Trophoblast cell (in vitro differentiated cells and primary cell): ENCODE measurements around the gene MMP21.

Experiments used
- DNase-seq, 2 donors: peaks; one replicate each; pipeline ENCODE4 v3.0.0-alpha.2; 2016
- H2AFZ ChIP-seq: 2 replicates; pipeline ENCODE4 v1.6.1; 2013; ENCODE audit warnings: low read length, moderate library complexity, mild to moderate bottlenecking; ENCODE audit not compliant: insufficient read depth, poor library complexity
- H2AK5ac ChIP-seq: 2 replicates; pipeline ENCODE4 v1.6.1; 2013; ENCODE audit warnings: mild to moderate bottlenecking, low read length
- H2BK120ac ChIP-seq: 2 replicates; pipeline ENCODE4 v1.6.1; 2013; ENCODE audit warnings: low read length, mild to moderate bottlenecking, moderate library complexity; ENCODE audit not compliant: insufficient read depth, poor library complexity
- H2BK12ac ChIP-seq: 2 replicates; pipeline ENCODE4 v1.6.1; 2013; ENCODE audit warnings: mild to moderate bottlenecking, low read length, moderate library complexity
- H2BK5ac ChIP-seq: 2 replicates; pipeline ENCODE4 v1.6.1; 2013; ENCODE audit warnings: low read length, low read depth, moderate library complexity, mild to moderate bottlenecking; ENCODE audit not compliant: poor library complexity
- H3K14ac ChIP-seq: 2 replicates; pipeline ENCODE4 v1.6.1; 2013; ENCODE audit warnings: mild to moderate bottlenecking, low read length
- H3K18ac ChIP-seq: 2 replicates; pipeline ENCODE4 v1.6.1; 2013; ENCODE audit warnings: mild to moderate bottlenecking, low read length
- H3K23ac ChIP-seq: 2 replicates; pipeline ENCODE4 v1.6.1; 2013; ENCODE audit warnings: low read length
- H3K27ac ChIP-seq: 2 replicates; pipeline ENCODE4 v1.5.1; 2013; ENCODE audit warnings: low read depth, mild to moderate bottlenecking, inconsistent platforms, low read length, moderate library complexity
- H3K27me3 ChIP-seq: 2 replicates; pipeline ENCODE4 v1.6.1; 2013; ENCODE audit warnings: inconsistent platforms, mild to moderate bottlenecking, low read length, moderate library complexity; ENCODE audit not compliant: insufficient read depth
- H3K36me3 ChIP-seq, 2 experiments: 1 replicate in 1 of 2; 2 replicates in 1 of 2; pipeline ENCODE4 v1.6.1; 2013; ENCODE audit warnings: low read length in 2 of 2, mild to moderate bottlenecking in 2 of 2, moderate library complexity in 1 of 2; ENCODE audit not compliant: insufficient read depth in 2 of 2, control insufficient read depth in 1 of 2
- H3K4ac ChIP-seq: 2 replicates; pipeline ENCODE4 v1.6.1; 2013; ENCODE audit warnings: low read depth, mild to moderate bottlenecking, low read length, moderate library complexity
- H3K4me1 ChIP-seq, 2 experiments: 1 replicate in 1 of 2; 2 replicates in 1 of 2; pipeline ENCODE4 v1.6.1; 2013; ENCODE audit warnings: low read length in 2 of 2, mild to moderate bottlenecking in 2 of 2, moderate library complexity in 1 of 2; ENCODE audit not compliant: insufficient read depth in 2 of 2, control insufficient read depth in 1 of 2
- H3K4me2 ChIP-seq: 2 replicates; pipeline ENCODE4 v1.6.1; 2013; ENCODE audit warnings: inconsistent platforms, mild to moderate bottlenecking, low read length, moderate library complexity
- H3K4me3 ChIP-seq: 2 replicates; pipeline ENCODE4 v1.5.1; 2013; ENCODE audit warnings: mild to moderate bottlenecking, low read depth, low read length, inconsistent platforms
- H3K79me1 ChIP-seq: one replicate; pipeline ENCODE4 v1.6.1; 2013; ENCODE audit warnings: low read length
- H3K79me2 ChIP-seq: 2 replicates; pipeline ENCODE4 v1.6.1; 2013; ENCODE audit warnings: low read length, mild to moderate bottlenecking; ENCODE audit not compliant: control insufficient read depth, insufficient read depth, poor library complexity
- H3K9ac ChIP-seq: 2 replicates; pipeline ENCODE4 v1.6.1; 2013; ENCODE audit warnings: mild to moderate bottlenecking, low read length
- H3K9me3 ChIP-seq: 2 replicates; pipeline ENCODE4 v1.6.1; 2013; ENCODE audit warnings: low read depth, mild to moderate bottlenecking, control low read depth, inconsistent platforms, low read length; ENCODE audit not compliant: insufficient read depth
- H4K12ac ChIP-seq: 2 replicates; pipeline ENCODE4 v1.6.1; 2013; ENCODE audit warnings: low read depth, mild to moderate bottlenecking, low read length, moderate library complexity
- H4K8ac ChIP-seq: 2 replicates; pipeline ENCODE4 v1.6.1; 2013; ENCODE audit warnings: low read depth, mild to moderate bottlenecking, low read length, moderate library complexity
- H4K91ac ChIP-seq: one replicate; pipeline ENCODE4 v1.6.1; 2013; ENCODE audit warnings: low read depth, mild to moderate bottlenecking, low read length, moderate library complexity
- WGBS: extraction: QIAGEN DNeasy Blood & Tissue Kit; methylation state at CpG from one replicate; pipeline ENCODE4 v1.1.7; 2013; ENCODE audit warnings: missing lambda C conversion rate; ENCODE audit not compliant: insufficient read length, insufficient coverage; ENCODE audit errors: extremely low coverage; 5-methylcytosine and 5-hydroxymethylcytosine counted together

MMP21 gene

GRCh38 chr10:125779403-125780327 is 4.0 kb upstream of the MMP21 start:
- no peak overlapping the region for H3K23ac ChIP-seq
- H3K4me2 ChIP-seq, result no peak overlapping the region
- no peak overlapping the region for H3K4me3 ChIP-seq
- H3K14ac ChIP-seq, result no peak overlapping the region
- no peaks in the 10 kb centered on the region for H3K27me3 ChIP-seq
- H2BK12ac ChIP-seq, result no peak overlapping the region
- H3K79me1 ChIP-seq, result no peaks in the 10 kb centered on the region
- H3K79me2 ChIP-seq, result no peaks in the 10 kb centered on the region
- H3K9ac ChIP-seq, result no peak overlapping the region
- no peak overlapping the region for H3K27ac ChIP-seq
- WGBS, result no CpG with 5 or more reads among the region's 10 CpGs
- H3K4me1 ChIP-seq, result peaks cover 0 to 3% of the 10 kb centered on the region in 2 experiments
- H4K91ac ChIP-seq, result no peak overlapping the region
- no peaks in the 10 kb centered on the region for H3K36me3 ChIP-seq
- H4K12ac ChIP-seq, result no peak overlapping the region
- H2BK120ac ChIP-seq, result no peak overlapping the region
- H3K4ac ChIP-seq, result no peak overlapping the region
- H2AK5ac ChIP-seq, result no peak overlapping the region
- peaks cover 12% of the 10 kb centered on the region for H3K9me3 ChIP-seq
- DNase-seq, result no peak
- H3K18ac ChIP-seq, result no peak overlapping the region
- H4K8ac ChIP-seq, result no peak overlapping the region
- no peak overlapping the region for H2AFZ ChIP-seq
- H2BK5ac ChIP-seq, result no peak overlapping the region

- Histone ChIP-seq H2AK5ac (no peak overlapping the region), H2AFZ (no peak overlapping the region), H2BK12ac (no peak overlapping the region), H2BK120ac (no peak overlapping the region), H3K79me1 (no peaks in the 10 kb centered on the region), H3K79me2 (no peaks in the 10 kb centered on the region), H3K4me1 (peaks cover 0 to 3% of the 10 kb centered on the region in 2 experiments), H3K18ac (no peak overlapping the region), H3K4me2 (no peak overlapping the region), H3K23ac (no peak overlapping the region), H4K91ac (no peak overlapping the region), H3K27ac (no peak overlapping the region), H2BK5ac (no peak overlapping the region), H3K4ac (no peak overlapping the region), H3K27me3 (no peaks in the 10 kb centered on the region), H4K8ac (no peak overlapping the region), H3K36me3 (no peaks in the 10 kb centered on the region), H3K9me3 (peaks cover 12% of the 10 kb centered on the region), H3K4me3 (no peak overlapping the region), H3K14ac (no peak overlapping the region), H4K12ac (no peak overlapping the region), H3K9ac (no peak overlapping the region)
- no CpG with 5 or more reads among the region's 5 CpGs for WGBS
- DNase-seq, result no peak
These were observed 2.9 kb upstream of the MMP21 start for GRCh38 chr10:125778556-125778955.

DNA sequence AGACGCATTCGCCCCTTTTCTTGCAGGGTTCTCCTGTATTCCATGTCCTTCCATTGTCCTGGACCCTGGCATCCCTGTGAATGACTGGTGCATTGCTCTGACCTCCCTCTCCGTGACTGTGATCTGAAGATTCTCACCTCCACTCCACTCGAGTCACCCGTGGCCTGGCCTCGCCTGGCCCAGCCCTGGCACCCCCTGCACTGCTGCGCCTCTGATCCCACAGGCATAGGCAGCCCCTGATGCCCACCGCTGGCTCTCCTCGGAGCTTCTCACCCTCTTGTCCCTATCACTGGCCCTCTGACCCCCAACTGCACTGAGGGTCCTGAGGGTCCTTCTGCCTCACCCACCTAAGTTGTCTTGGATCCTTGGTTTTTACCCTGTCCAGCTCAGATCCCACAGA is 2.2 kb upstream of the MMP21 start:
- H3K4me2 ChIP-seq, result no peak overlapping the region

DNA sequence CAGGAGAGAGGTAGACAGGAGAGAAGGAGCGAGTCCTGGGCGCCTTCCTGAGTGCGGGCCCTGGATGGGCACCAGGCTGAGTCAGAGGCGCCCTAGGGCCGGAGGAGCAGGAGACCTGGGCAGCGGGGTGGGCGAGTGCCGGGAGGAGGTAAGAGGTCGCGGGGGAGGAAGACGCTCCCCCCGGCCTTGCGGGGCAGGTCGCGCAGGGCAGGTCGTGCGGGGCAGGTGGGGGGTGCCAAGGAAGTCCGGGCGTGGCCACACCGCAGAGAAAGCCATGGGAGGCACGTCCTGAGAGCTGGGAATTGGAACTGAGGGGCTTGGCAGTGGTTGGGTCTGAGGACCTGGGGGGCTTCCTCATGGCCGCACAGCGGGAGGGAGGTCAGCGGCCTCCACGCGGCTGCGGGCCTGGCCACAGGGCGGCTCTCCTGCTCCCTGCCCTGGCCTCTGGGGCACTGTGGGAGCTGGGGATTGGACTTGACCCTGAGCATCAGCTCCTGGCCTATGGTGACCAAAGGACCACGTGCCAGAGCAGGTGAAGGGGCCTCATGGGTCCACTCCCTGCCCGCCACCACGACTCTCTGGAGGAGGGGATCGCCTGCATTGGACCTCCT is 935 bp downstream of the MMP21 start:
- no peak overlapping the region for H2AK5ac ChIP-seq
- H3K36me3 ChIP-seq, result no peaks in the 10 kb centered on the region
- no CpG with 5 or more reads among the region's 32 CpGs for WGBS
- no peak overlapping the region for H3K18ac ChIP-seq
- peaks cover 9% of the 10 kb centered on the region for H3K9me3 ChIP-seq
- H3K4me1 ChIP-seq, result no peaks in the 10 kb centered on the region
- H2BK120ac ChIP-seq, result no peak overlapping the region
- H2AFZ ChIP-seq, result no peak overlapping the region
- no peak overlapping the region for H3K14ac ChIP-seq
- no peak overlapping the region for H3K4me3 ChIP-seq
- H3K23ac ChIP-seq, result no peak overlapping the region
- no peak overlapping the region for H3K4ac ChIP-seq
- no peak overlapping the region for H3K9ac ChIP-seq
- no peaks in the 10 kb centered on the region for H3K79me1 ChIP-seq
- no peak overlapping the region for H4K8ac ChIP-seq
- no peak overlapping the region for H2BK12ac ChIP-seq
- H3K27me3 ChIP-seq, result no peaks in the 10 kb centered on the region
- no peak overlapping the region for H4K91ac ChIP-seq
- H4K12ac ChIP-seq, result no peak overlapping the region
- no peak for DNase-seq
- no peak overlapping the region for H3K27ac ChIP-seq
- H3K79me2 ChIP-seq, result no peaks in the 10 kb centered on the region
- H3K4me2 ChIP-seq, result no peak overlapping the region
- H2BK5ac ChIP-seq, result no peak overlapping the region

More for the DNA sequence above, 2.2 kb upstream of the MMP21 start:
- Histone ChIP-seq H3K27ac (no peak overlapping the region), H3K18ac (no peak overlapping the region), H3K9me3 (peaks cover 12% of the 10 kb centered on the region), H2BK5ac (no peak overlapping the region), H4K8ac (no peak overlapping the region), H2BK120ac (no peak overlapping the region), H3K4ac (no peak overlapping the region), H3K4me3 (no peak overlapping the region), H4K12ac (no peak overlapping the region), H3K79me2 (no peaks in the 10 kb centered on the region), H3K9ac (no peak overlapping the region), H3K36me3 (no peaks in the 10 kb centered on the region), H2AK5ac (no peak overlapping the region), H3K4me1 (peaks cover 0 to 2% of the 10 kb centered on the region in 2 experiments), H3K23ac (no peak overlapping the region), H3K14ac (no peak overlapping the region), H2BK12ac (no peak overlapping the region), H4K91ac (no peak overlapping the region), H3K27me3 (no peaks in the 10 kb centered on the region), H3K79me1 (no peaks in the 10 kb centered on the region), H2AFZ (no peak overlapping the region)
- WGBS, result no CpG with 5 or more reads among the region's 9 CpGs
- DNase-seq, result no peak
